Lung (tissue), 12 donors: Measurements from ENCODE around the gene COX15. TPM values are rescaled to one million over a fixed set of nuclear protein-coding genes. Genes with fewer than 3 reads are reported as not detected.

Source experiments
- ATAC-seq: fragments of 200-7000 bp; cut with Tn5 transposase; one replicate; pipeline ENCODE4 v1.9.1; 2020; ENCODE audit warnings: moderate number of reproducible peaks; ENCODE audit not compliant: insufficient read depth, low FRiP score
- DNase-seq, 3 donors: peaks; one replicate each; pipeline ENCODE4 v3.0.0-alpha.2; 2013 to 2017
- H3K27ac ChIP-seq, 2 donors: one replicate each; pipeline ENCODE4 v1.5.1; 2013; ENCODE audit warnings: mild to moderate bottlenecking in 2 of 2, moderate library complexity in 2 of 2, control low read depth in 1 of 2, inconsistent platforms in 1 of 2, low read depth in 1 of 2, low read length in 1 of 2
- H3K27me3 ChIP-seq, 3 donors: one replicate each; pipeline ENCODE4 v1.5.1; 2013; ENCODE audit warnings: low read length in 2 of 3; ENCODE audit not compliant: control insufficient read depth in 3 of 3, insufficient read depth in 3 of 3
- H3K36me3 ChIP-seq, 4 donors: one replicate each; pipeline ENCODE4 v1.5.1; 2013; ENCODE audit warnings: low read length in 4 of 4, mild to moderate bottlenecking in 1 of 4, moderate library complexity in 1 of 4; ENCODE audit not compliant: control insufficient read depth in 4 of 4, insufficient read depth in 4 of 4
- H3K4me1 ChIP-seq, 5 donors: one replicate each; pipeline ENCODE4 v1.5.1; 2013; ENCODE audit warnings: low read length in 5 of 5, mild to moderate bottlenecking in 2 of 5, moderate library complexity in 1 of 5; ENCODE audit not compliant: control insufficient read depth in 5 of 5, insufficient read depth in 5 of 5
- H3K4me3 ChIP-seq: one replicate; pipeline ENCODE4 v1.5.1; 2013; ENCODE audit warnings: mild to moderate bottlenecking, control low read depth, moderate library complexity
- H3K9ac ChIP-seq, 2 donors: one replicate each; pipeline ENCODE4 v1.5.1; 2013; ENCODE audit warnings: low read length in 2 of 2, control low read depth in 1 of 2; ENCODE audit not compliant: insufficient read depth in 1 of 2
- H3K9me3 ChIP-seq, 4 donors: one replicate each; pipeline ENCODE4 v1.5.1; 2013; ENCODE audit warnings: low read length in 3 of 4, mild to moderate bottlenecking in 1 of 4, moderate library complexity in 1 of 4; ENCODE audit not compliant: control insufficient read depth in 4 of 4, insufficient read depth in 3 of 4
- WGBS, 2 donors: extraction: QIAGEN DNeasy Blood & Tissue Kit; methylation state at CpG; one replicate each; pipeline ENCODE4 v1.1.7; 2013; 5-methylcytosine and 5-hydroxymethylcytosine counted together
- polyA plus RNA-seq, 2 donors: library from polyadenylated mRNA; stranded (reverse); fragments of 200-250 nt; gene quantifications; one replicate each; pipeline ENCODE4 v1.2.1, GENCODE V29; 2013
- total RNA-seq, 2 donors: library from RNA; depleted of rRNA in 1 of 2; stranded (reverse); fragments of >200 nt in 1 of 2; gene quantifications; one replicate each; pipeline ENCODE4 v1.2.1, GENCODE V29; 2014 to 2021
- TF ChIP-seq, protein P1 (sequence below): IDR thresholded peaks from 2 replicates; pipeline ENCODE4 v1.5.1; 2012; ENCODE audit warnings: mild to moderate bottlenecking; ENCODE audit errors: control extremely low read depth, extremely low read depth
- donor health status: control.
- donor health status: control.
- donor health status: Bipolar disorder and iron deficiency.
- donor health status: healthy.
- donor health status: DM: yes; HTN: yes; CAD: no.

Gene COX15
- total and polyA plus RNA-seq, 4 donors = 13.5 to 37.7 (median 26.6) TPM

DNA sequence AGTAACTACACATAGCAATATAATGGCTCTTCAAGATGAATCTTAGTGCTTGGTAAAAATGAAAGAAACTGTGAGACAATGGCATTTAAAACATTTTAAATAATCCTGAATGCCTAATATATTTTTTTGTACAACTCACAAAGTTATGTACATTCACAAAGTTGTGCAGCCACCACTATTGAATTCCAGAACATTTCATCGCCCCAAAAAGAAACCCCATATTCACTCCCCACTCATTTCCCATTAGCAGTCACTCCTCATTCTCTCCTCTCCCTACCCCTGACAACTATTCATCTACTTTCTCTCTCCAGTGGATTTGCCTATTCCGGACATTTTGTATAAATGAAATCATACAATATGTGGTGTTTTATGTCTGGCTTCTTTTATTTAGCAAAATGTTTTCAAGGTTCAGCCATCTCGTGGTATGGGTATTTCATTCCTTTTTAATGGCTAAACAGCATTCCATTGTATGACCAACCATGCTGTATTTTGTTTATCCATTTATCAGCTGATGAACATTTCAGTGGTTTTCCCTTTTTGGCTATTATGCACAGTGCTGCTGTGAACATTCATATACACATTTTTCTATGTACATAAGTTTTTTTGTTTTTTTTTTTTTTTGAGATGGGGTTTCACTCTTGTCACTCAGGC is 37.9 kb downstream of the COX15 start:
- no peak overlapping the region for H3K27ac ChIP-seq
- no peaks in the 10 kb centered on the region for H3K27me3 ChIP-seq
- H3K9me3 ChIP-seq = no peaks in the 10 kb centered on the region
- H3K4me3 ChIP-seq = no peak overlapping the region
- WGBS, 2 donors = 93 to 98% methylated on average over 3 of the region's 3 CpGs
- no peak overlapping the region for H3K9ac ChIP-seq
- TF ChIP-seq, protein P1, sequence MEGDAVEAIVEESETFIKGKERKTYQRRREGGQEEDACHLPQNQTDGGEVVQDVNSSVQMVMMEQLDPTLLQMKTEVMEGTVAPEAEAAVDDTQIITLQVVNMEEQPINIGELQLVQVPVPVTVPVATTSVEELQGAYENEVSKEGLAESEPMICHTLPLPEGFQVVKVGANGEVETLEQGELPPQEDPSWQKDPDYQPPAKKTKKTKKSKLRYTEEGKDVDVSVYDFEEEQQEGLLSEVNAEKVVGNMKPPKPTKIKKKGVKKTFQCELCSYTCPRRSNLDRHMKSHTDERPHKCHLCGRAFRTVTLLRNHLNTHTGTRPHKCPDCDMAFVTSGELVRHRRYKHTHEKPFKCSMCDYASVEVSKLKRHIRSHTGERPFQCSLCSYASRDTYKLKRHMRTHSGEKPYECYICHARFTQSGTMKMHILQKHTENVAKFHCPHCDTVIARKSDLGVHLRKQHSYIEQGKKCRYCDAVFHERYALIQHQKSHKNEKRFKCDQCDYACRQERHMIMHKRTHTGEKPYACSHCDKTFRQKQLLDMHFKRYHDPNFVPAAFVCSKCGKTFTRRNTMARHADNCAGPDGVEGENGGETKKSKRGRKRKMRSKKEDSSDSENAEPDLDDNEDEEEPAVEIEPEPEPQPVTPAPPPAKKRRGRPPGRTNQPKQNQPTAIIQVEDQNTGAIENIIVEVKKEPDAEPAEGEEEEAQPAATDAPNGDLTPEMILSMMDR = no peak
- H3K4me1 ChIP-seq = no peaks in the 10 kb centered on the region
- no peak for DNase-seq
- H3K36me3 ChIP-seq = peaks cover 16 to 36% (median 22%) of the 10 kb centered on the region in 4 donors
- ATAC-seq = no peak

DNA sequence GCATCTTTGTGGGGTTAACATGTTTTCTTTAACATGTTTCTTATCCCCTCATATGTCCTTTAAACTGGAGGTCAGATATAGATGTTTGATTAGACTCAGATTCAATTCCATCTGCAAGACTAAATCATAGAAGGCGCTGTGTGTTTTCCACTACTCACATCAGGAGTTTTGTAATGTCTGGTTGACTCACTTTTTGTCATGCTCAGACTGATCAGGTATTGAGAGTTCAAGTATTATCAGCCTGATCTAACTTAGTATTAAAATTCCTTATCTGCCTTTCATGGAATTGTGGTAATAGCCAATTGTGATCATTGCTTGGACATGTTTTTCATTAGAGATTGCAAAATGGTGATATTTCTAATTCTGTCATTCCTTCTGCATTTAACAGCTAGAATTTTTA is 42.5 kb downstream of the COX15 start:
- no peaks in the 10 kb centered on the region for H3K27me3 ChIP-seq
- H3K9me3 ChIP-seq = peaks cover 0 to 2% (median 0%) of the 10 kb centered on the region in 4 donors
- peaks cover 4 to 13% (median 9%) of the 10 kb centered on the region in 4 donors for H3K36me3 ChIP-seq
- no peak overlapping the region for H3K4me3 ChIP-seq
- ATAC-seq = no peak
- H3K9ac ChIP-seq = no peak overlapping the region
- 98 to 100% methylated on average over 1 of the region's 1 CpG for WGBS, 2 donors
- H3K4me1 ChIP-seq = peaks cover 0 to 2% (median 0%) of the 10 kb centered on the region in 5 donors
- no peak overlapping the region for H3K27ac ChIP-seq
- no peak for DNase-seq
- TF ChIP-seq, protein P1 = no peak

DNA sequence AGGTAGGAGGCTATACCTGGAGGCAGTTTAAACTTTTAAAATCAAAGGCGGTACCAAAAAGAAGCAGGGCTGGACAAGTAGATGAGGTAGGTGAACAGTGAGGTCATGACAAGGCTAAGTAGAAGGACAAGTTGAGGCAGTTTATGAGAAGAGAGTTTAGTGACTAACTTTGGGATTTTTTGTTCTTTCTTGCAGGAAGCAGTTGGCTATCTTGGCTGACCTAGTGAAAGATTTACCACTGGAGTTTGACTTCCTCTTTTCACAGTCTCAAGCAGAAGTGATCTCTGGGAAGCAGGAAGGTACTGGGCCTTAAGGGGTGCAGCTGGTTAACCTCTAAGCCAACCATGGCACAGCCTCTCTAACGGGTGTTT is 46.3 kb downstream of the COX15 start:
- DNase-seq = no peak
- peak; percentile 58 for ATAC-seq
- Histone ChIP-seq H3K27ac (no peak overlapping the region), H3K9me3 (peaks cover 0 to 2% (median 0%) of the 10 kb centered on the region in 4 donors), H3K4me1 (peaks cover 0 to 2% (median 0%) of the 10 kb centered on the region in 5 donors), H3K27me3 (no peaks in the 10 kb centered on the region), H3K9ac (no peak overlapping the region), H3K36me3 (peaks cover 0 to 9% (median 3%) of the 10 kb centered on the region in 4 donors), H3K4me3 (no peak overlapping the region)
- 27 to 64% methylated on average over 2 of the region's 2 CpGs for WGBS, 2 donors
- TF ChIP-seq, protein P1 = no peak
